ENCODE results near the gene RUVBL2.

The RUVBL2 gene

DNA sequence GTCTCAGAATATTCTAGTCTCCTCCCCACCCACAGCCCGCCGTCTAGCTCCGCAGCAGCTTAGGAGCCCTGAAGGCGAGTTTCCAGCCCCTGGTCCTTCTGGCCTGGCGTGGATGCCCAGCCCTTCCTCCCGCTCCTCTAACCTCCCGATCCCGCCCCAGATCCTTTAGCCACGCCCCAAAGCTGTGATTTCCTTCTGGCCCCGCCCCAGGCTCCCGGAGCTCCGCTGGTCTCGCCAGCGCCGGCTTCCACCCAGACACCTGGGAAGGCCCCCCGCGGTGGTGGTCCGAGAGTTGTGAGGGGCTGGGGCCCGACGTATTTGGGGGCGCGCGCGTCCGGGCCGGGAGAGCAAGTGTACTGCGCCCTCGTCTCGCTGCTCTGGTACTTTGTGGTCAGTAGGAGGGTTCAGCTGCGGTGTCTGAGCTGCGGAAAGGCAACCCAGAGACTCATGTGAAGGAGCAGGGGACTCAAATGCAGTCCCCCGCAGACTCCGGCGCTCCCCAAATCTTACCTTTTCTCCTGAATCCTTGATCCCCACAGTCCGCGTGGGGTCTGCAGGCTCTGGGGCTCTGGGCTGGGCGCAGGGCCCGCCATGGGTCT lies 64.0 kb downstream of the RUVBL2 start, which contains the start of gene CGB7:
CGB7 (minus strand) TSS at position 114 of the 599 bp plus-strand sequence. CDS start 2,374 bp downstream, outside the sequence.
- peak within 1 kb of the TSS; percentile 60 to 76 (median 66) for H3K4me3 ChIP-seq (ENCODE audit: low read depth in 1 of 5, low read length in 5 of 5)
- peaks cover 2 to 30% (median 19%) of the 10 kb centered on the region in 5 donors for H3K27me3 ChIP-seq (ENCODE audit: control insufficient read depth in 5 of 5, insufficient read depth in 4 of 5, low read length in 5 of 5)
- H3K36me3 ChIP-seq (ENCODE audit: control insufficient read depth in 5 of 5, insufficient read depth in 5 of 5, low read length in 5 of 5): no peaks in the 10 kb centered on the region
- peaks cover 0 to 25% (median 20%) of the 10 kb centered on the region in 5 donors for H3K4me1 ChIP-seq (ENCODE audit: control insufficient read depth in 5 of 5, insufficient read depth in 5 of 5, low read length in 5 of 5)
- H3K27ac ChIP-seq (ENCODE audit: low read depth, low read length): no peak within 1 kb of the TSS
- H3K9me3 ChIP-seq (ENCODE audit: control insufficient read depth in 5 of 5, low read length in 5 of 5): no peaks in the 10 kb centered on the region
- H3K9ac ChIP-seq (ENCODE audit: low read length in 5 of 5): peak within 1 kb of the TSS in 3 of 5 donors; percentile 31 to 61 (median 39)

DNA sequence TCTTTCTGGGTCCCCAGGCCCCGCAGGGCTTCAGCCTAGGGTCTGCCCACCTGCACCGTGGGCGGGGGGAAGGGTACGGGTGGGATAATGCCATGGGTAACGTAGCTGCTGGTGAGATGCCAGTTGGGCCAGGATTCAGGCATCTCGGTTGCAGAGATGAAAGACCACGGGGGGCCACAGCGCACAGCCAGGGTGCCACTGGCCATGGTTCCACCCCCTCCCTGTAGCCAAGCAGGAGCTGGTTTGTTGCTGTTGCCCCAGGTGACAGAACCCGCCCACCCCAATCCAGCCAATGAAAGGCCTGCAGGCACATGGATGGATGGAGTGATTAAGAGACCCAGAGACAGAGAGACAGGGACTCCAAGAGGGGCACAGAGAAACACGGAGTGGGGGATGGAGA lies 64.9 kb downstream of the RUVBL2 start:
- H3K27ac ChIP-seq (ENCODE audit: low read depth, low read length): no peak overlapping the region
- no peaks in the 10 kb centered on the region for H3K9me3 ChIP-seq (ENCODE audit: control insufficient read depth in 5 of 5, low read length in 5 of 5)
- H3K27me3 ChIP-seq (ENCODE audit: control insufficient read depth in 5 of 5, insufficient read depth in 4 of 5, low read length in 5 of 5): peaks cover 2 to 32% (median 21%) of the 10 kb centered on the region in 5 donors
- no peak overlapping the region for H3K4me3 ChIP-seq (ENCODE audit: low read depth in 1 of 5, low read length in 5 of 5)
- H3K4me1 ChIP-seq (ENCODE audit: control insufficient read depth in 5 of 5, insufficient read depth in 5 of 5, low read length in 5 of 5): peaks cover 0 to 25% (median 20%) of the 10 kb centered on the region in 5 donors
- H3K36me3 ChIP-seq (ENCODE audit: control insufficient read depth in 5 of 5, insufficient read depth in 5 of 5, low read length in 5 of 5): no peaks in the 10 kb centered on the region
- no peak overlapping the region for H3K9ac ChIP-seq (ENCODE audit: low read length in 5 of 5)

DNA sequence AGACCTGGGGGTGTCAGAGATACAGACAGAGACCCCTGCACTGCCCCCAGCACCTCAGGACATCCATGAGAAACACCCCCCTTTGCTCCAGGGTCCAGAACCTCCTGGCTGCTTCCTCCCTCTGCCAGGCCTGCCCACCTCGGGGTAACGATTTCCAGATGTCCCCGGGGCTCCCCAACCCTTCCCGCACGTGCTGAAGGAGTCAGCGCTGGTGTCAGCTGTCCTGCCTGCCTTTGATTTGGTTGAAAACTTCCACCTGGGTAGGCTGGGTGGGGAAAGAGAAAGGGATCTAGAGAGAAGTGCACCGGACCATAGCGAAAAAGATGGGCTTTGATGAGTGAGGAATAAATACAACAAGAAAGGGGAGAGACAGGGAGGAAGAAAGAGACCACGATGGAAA lies 65.4 kb downstream of the RUVBL2 start:
- Histone ChIP-seq H3K27ac (ENCODE audit: low read depth, low read length) (no peak overlapping the region), H3K4me3 (ENCODE audit: low read depth in 1 of 5, low read length in 5 of 5) (no peak overlapping the region), H3K27me3 (ENCODE audit: control insufficient read depth in 5 of 5, insufficient read depth in 4 of 5, low read length in 5 of 5) (peaks cover 4 to 36% (median 26%) of the 10 kb centered on the region in 5 donors), H3K9me3 (ENCODE audit: control insufficient read depth in 5 of 5, low read length in 5 of 5) (no peaks in the 10 kb centered on the region), H3K36me3 (ENCODE audit: control insufficient read depth in 5 of 5, insufficient read depth in 5 of 5, low read length in 5 of 5) (no peaks in the 10 kb centered on the region), H3K9ac (ENCODE audit: low read length in 5 of 5) (no peak overlapping the region), H3K4me1 (ENCODE audit: control insufficient read depth in 5 of 5, insufficient read depth in 5 of 5, low read length in 5 of 5) (peaks cover 0 to 25% (median 20%) of the 10 kb centered on the region in 5 donors)

DNA sequence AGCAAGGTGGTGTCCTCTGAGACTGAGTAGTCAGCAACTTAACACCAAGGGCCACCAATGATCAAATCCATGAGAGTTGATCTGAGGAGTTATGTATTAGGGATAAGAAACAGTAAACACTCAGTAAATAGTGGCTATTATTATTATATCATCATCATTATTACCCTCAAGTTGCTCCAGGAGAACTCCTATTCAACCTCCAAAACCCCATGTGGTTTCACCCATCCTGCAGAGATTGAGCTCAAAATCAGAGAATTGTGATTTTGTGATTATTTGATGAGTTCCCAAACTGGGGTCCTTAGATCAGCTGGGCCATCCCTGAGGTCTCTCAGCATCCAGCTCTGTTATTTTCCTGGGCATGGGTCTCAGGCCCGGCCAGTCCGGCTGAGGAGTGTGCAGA lies 67.3 kb downstream of the RUVBL2 start:
- Histone ChIP-seq H3K9ac (ENCODE audit: low read length in 5 of 5) (no peak overlapping the region), H3K4me3 (ENCODE audit: low read depth in 1 of 5, low read length in 5 of 5) (no peak overlapping the region), H3K9me3 (ENCODE audit: control insufficient read depth in 5 of 5, low read length in 5 of 5) (no peaks in the 10 kb centered on the region), H3K36me3 (ENCODE audit: control insufficient read depth in 5 of 5, insufficient read depth in 5 of 5, low read length in 5 of 5) (no peaks in the 10 kb centered on the region), H3K27me3 (ENCODE audit: control insufficient read depth in 5 of 5, insufficient read depth in 4 of 5, low read length in 5 of 5) (peaks cover 16 to 46% (median 36%) of the 10 kb centered on the region in 5 donors), H3K27ac (ENCODE audit: low read depth, low read length) (no peak overlapping the region), H3K4me1 (ENCODE audit: control insufficient read depth in 5 of 5, insufficient read depth in 5 of 5, low read length in 5 of 5) (peaks cover 0 to 25% (median 19%) of the 10 kb centered on the region in 5 donors)

DNA sequence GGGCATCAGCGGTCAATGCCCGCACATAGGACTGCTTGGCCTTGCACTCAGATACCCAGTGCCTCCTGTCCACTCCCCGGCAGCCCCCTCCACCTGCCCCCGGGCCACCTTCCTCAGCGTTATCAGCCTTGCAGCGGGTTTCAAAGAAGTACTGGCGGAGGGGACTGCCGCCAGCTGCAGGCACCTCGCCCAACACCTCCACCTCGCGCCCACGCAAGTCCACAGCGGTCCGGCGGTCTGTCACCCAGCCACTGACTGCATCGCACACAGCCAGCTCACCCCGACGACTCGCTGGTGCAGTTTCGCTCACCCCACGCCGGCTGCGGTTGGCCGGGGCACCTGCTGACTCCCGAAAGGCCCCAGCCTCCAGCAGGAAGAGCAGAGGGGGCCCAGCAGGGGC lies 67.8 kb downstream of the RUVBL2 start:
- H3K9ac ChIP-seq (ENCODE audit: low read length in 5 of 5): no peak overlapping the region
- no peaks in the 10 kb centered on the region for H3K9me3 ChIP-seq (ENCODE audit: control insufficient read depth in 5 of 5, low read length in 5 of 5)
- no peak overlapping the region for H3K4me3 ChIP-seq (ENCODE audit: low read depth in 1 of 5, low read length in 5 of 5)
- H3K4me1 ChIP-seq (ENCODE audit: control insufficient read depth in 5 of 5, insufficient read depth in 5 of 5, low read length in 5 of 5): peaks cover 0 to 20% (median 15%) of the 10 kb centered on the region in 5 donors
- no peak overlapping the region for H3K27ac ChIP-seq (ENCODE audit: low read depth, low read length)
- peaks cover 20 to 51% (median 41%) of the 10 kb centered on the region in 5 donors for H3K27me3 ChIP-seq (ENCODE audit: control insufficient read depth in 5 of 5, insufficient read depth in 4 of 5, low read length in 5 of 5)
- H3K36me3 ChIP-seq (ENCODE audit: control insufficient read depth in 5 of 5, insufficient read depth in 5 of 5, low read length in 5 of 5): no peaks in the 10 kb centered on the region

DNA sequence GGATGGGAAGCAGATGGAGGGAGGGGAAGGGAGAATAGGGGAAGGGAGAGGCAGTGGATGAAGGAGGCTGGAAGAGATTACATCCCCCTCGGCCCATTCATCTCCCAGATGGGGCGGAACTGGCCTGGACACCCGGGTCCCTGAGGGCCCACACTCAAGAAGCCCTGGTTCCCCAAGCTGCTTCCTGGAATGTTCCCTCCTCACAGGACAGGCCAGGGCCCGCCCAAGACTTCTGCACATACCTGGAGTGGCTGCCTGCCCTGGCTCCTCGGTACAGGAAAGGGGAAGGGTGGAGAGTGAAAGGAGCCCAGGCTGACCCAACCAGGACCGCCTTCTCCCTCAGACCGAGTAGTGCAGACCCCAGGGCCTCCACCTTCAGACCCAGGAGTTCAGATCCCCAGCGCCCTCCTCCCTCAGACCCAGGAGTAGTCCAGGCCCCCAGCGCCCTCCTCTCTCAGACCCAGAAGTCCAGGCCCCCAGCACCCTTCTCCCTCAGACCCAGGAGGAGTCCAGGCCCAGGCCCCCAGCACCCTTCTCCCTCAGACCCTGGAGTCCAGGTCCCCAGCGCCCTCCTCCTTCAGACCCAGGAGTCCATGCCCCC lies 70.4 kb downstream of the RUVBL2 start:
- Histone ChIP-seq H3K9ac (ENCODE audit: low read length in 5 of 5) (no peak overlapping the region), H3K36me3 (ENCODE audit: control insufficient read depth in 5 of 5, insufficient read depth in 5 of 5, low read length in 5 of 5) (no peaks in the 10 kb centered on the region), H3K4me1 (ENCODE audit: control insufficient read depth in 5 of 5, insufficient read depth in 5 of 5, low read length in 5 of 5) (peaks cover 0 to 4% (median 0%) of the 10 kb centered on the region in 5 donors), H3K9me3 (ENCODE audit: control insufficient read depth in 5 of 5, low read length in 5 of 5) (no peaks in the 10 kb centered on the region), H3K4me3 (ENCODE audit: low read depth in 1 of 5, low read length in 5 of 5) (no peak overlapping the region), H3K27me3 (ENCODE audit: control insufficient read depth in 5 of 5, insufficient read depth in 4 of 5, low read length in 5 of 5) (peaks cover 23 to 53% (median 43%) of the 10 kb centered on the region in 5 donors), H3K27ac (ENCODE audit: low read depth, low read length) (no peak overlapping the region)

DNA sequence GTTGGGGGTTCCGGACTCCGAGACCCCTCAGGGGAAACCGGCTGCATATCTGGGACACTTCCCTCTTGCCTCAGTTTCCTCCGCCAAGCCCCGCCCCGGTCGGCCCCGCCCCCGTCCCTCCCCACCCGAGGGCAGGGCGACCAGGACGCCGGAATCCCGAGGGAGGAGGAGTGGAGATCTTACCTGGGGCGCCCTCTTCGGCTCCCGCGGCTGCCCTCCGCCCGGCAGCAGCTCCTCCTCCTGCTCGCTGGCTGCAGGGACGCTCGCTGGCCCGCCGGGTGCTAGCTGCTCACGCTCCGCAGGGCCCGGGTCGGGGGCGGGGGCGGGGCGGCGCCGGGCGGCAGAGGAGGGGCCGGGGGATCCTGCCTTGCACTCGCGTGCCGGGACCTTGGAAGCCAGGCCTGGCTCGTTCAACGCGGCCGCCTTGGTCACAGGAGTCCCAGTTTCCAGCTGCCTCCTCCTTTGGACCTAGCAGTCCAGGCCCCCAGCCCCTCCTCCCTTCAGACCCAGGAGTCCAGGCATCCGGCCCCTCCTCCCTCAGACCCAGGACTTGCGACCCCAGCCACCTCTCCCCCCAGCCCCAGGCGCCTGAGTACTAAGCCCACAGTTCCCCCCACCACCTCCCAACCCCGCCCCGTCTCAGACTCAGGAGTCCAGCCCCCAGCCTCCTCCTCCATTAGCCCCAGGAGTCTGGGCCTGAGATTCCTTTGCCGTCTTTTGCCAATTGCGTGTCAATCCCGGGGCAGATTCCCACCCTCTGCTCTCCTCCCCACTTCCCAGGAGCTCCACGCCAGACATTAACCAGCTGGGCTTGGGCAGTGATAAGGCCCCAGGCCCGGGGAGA lies 71.3 kb downstream of the RUVBL2 start, which contains the start of gene NTF4:
NTF4 (minus strand) TSS at position 51 of the 844 bp plus-strand sequence. CDS start 2,821 bp downstream, outside the sequence.
- H3K9ac ChIP-seq (ENCODE audit: low read length in 5 of 5): no peak within 1 kb of the TSS
- peaks cover 23 to 58% (median 46%) of the 10 kb centered on the region in 5 donors for H3K27me3 ChIP-seq (ENCODE audit: control insufficient read depth in 5 of 5, insufficient read depth in 4 of 5, low read length in 5 of 5)
- no peaks in the 10 kb centered on the region for H3K9me3 ChIP-seq (ENCODE audit: control insufficient read depth in 5 of 5, low read length in 5 of 5)
- H3K27ac ChIP-seq (ENCODE audit: low read depth, low read length): no peak within 1 kb of the TSS
- peaks cover 0 to 4% (median 0%) of the 10 kb centered on the region in 5 donors for H3K4me1 ChIP-seq (ENCODE audit: control insufficient read depth in 5 of 5, insufficient read depth in 5 of 5, low read length in 5 of 5)
- no peaks in the 10 kb centered on the region for H3K36me3 ChIP-seq (ENCODE audit: control insufficient read depth in 5 of 5, insufficient read depth in 5 of 5, low read length in 5 of 5)
- no peak within 1 kb of the TSS for H3K4me3 ChIP-seq (ENCODE audit: low read depth in 1 of 5, low read length in 5 of 5)
